ENCODE data around the gene SPATA32. TPM values are rescaled to one million over a fixed set of nuclear protein-coding genes. Genes with fewer than 3 reads are reported as not detected.
A peak's percentile ranks its signal among the peaks of the same experiment; 100 is the strongest.

SPATA32 gene
- total RNA-seq, 1 donor from 2014 or later = not detected

DNA sequence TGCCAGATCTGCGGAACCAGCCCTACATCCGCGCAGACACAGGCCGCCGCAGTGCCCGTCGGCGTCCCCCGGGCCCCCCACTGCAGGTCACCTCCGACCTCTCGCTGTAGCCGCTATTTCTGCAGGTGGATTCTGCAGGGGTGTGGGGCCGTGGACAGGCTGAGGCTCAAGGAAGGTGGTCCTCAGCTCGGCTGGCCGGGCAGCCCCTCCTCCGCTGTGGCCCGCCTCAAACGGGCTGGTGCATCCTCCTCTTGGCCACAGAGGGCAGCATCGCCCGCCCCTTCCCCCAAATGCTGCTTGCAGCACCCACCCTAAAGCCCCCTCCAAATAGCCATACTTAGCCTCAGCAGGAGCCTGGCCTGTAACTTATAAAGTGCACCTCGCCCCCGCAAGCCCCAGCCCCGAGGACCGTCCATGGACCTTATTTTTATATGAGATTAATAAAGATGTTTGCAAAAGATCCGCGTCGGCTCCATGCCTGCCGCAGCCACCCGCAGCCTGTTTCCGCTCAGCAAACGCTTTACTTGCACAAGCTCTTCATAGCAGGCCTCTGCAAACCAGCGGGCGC is 14.9 kb downstream of the SPATA32 start:
- DNase-seq (ENCODE audit: extremely low spot score in 2 of 2) = no peak
- TF ChIP-seq POLR2A (IDR thresholded peaks at IDR 0.05) = no peak
- peak in 1 of 3 experiments; percentile 6 for TF ChIP-seq CTCF (IDR thresholded peaks at IDR 0.05)
- Histone ChIP-seq H3K27ac (peak overlapping the region; percentile 63), H3K4me3 (peak overlapping the region; percentile 57 to 59), H3K4me1 (peaks cover 16% of the 10 kb centered on the region), H3K27me3 (no peaks in the 10 kb centered on the region), H3K36me3 (peaks cover 0 to 12% of the 10 kb centered on the region in 2 donors), H3K9me3 (no peaks in the 10 kb centered on the region)
- intact Hi-C loops (cut with DNase I) = no loop called here

DNA sequence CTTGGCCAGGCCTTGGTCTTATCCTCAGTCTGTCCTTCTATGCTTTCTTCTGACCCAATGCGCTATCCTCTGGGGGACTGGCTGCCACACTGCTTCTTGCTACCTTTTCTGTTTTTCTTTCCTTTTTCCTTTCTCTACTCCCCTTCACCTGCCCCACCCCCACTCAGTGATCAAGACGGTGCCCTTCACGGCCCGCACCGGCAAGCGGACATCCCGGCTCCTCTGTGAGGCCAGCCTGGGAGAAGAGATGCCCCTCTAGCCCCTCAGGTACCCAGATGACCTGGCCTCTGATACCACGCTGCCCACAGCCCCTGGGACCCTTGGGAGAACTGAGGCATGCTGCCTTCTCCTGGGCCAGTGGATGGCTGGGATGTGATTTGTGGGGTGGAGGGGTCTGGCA is 15.6 kb downstream of the SPATA32 start:
- Histone ChIP-seq H3K27ac (no peak overlapping the region), H3K9me3 (no peaks in the 10 kb centered on the region), H3K36me3 (peaks cover 0 to 12% of the 10 kb centered on the region in 2 donors), H3K4me3 (no peak overlapping the region), H3K4me1 (peaks cover 19% of the 10 kb centered on the region), H3K27me3 (no peaks in the 10 kb centered on the region)
- TF ChIP-seq POLR2A (IDR thresholded peaks at IDR 0.05) = no peak
- no peak for TF ChIP-seq CTCF (IDR thresholded peaks at IDR 0.05)
- TF ChIP-seq POLR2AphosphoS5 (IDR thresholded peaks at IDR 0.05; ENCODE audit: insufficient read depth in 1 of 2, low read depth in 1 of 2) = no peak
- DNase-seq (ENCODE audit: extremely low spot score in 2 of 2) = no peak
- intact Hi-C loops (cut with DNase I) = no loop called here

DNA sequence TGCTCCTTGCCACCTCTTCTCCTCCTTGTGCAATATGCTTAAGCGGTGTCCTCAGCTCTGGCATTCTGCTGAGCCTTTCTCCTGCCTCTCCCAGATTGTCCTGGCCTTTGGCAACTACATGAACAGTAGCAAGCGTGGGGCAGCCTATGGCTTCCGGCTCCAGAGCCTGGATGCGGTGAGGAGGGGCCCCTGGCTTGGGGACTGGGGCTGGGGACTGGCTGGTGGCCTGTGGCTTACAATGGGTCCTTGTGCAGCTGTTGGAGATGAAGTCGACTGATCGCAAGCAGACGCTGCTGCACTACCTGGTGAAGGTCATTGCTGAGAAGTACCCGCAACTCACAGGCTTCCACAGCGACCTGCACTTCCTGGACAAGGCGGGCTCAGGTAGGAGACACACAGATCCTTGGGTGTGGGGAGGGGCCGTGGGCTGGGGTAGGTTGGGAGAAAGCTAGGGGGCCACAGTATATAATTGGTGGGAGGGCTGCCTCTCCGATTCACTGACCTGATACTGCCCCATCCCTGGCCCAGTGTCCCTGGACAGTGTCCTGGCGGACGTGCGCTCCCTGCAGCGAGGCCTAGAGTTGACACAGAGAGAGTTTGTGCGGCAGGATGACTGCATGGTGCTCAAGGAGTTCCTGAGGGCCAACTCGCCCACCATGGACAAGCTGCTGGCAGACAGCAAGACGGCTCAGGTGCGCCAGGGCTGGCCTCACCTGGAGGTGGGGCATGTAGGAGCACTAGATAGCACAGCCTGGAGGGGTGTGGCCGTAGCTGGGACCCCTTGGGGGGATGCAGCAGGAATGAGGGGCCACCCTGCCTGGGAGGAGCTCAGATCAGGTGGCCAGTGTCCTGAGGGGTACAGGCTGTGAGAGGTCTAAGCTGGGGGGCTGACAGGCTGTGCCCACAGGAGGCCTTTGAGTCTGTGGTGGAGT is 16.9 kb downstream of the SPATA32 start:
- Histone ChIP-seq H3K4me1 (peaks cover 31% of the 10 kb centered on the region), H3K27me3 (no peaks in the 10 kb centered on the region), H3K4me3 (no peak overlapping the region), H3K9me3 (no peaks in the 10 kb centered on the region), H3K27ac (no peak overlapping the region), H3K36me3 (peaks cover 0 to 12% of the 10 kb centered on the region in 2 donors)
- intact Hi-C loops (cut with DNase I) = no loop called here
- no peak for DNase-seq (ENCODE audit: extremely low spot score in 2 of 2)
- TF ChIP-seq POLR2A (IDR thresholded peaks at IDR 0.05) = no peak
- no peak for TF ChIP-seq CTCF (IDR thresholded peaks at IDR 0.05)
- TF ChIP-seq POLR2AphosphoS5 (IDR thresholded peaks at IDR 0.05; ENCODE audit: insufficient read depth in 1 of 2, low read depth in 1 of 2) = no peak

DNA sequence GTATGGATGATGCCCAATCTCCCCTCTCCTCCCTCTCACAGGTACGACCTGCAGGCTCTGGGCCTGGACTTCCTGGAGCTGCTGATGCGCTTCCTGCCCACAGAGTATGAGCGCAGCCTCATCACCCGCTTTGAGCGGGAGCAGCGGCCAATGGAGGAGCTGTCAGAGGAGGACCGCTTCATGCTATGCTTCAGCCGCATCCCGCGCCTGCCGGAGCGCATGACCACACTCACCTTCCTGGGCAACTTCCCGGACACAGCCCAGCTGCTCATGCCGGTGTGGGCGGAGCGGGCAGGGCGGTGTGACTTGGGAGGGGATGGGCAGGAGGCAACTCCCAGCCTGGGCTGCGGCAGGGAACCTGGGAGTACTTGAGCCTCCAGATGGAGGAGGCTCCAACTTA is 18.1 kb downstream of the SPATA32 start:
- Histone ChIP-seq H3K27ac (no peak overlapping the region), H3K4me1 (peaks cover 31% of the 10 kb centered on the region), H3K27me3 (no peaks in the 10 kb centered on the region), H3K4me3 (no peak overlapping the region), H3K9me3 (no peaks in the 10 kb centered on the region), H3K36me3 (peaks cover 0 to 12% of the 10 kb centered on the region in 2 donors)
- TF ChIP-seq CTCF (IDR thresholded peaks at IDR 0.05) = no peak
- TF ChIP-seq POLR2AphosphoS5 (IDR thresholded peaks at IDR 0.05; ENCODE audit: insufficient read depth in 1 of 2, low read depth in 1 of 2) = no peak
- no peak for TF ChIP-seq POLR2A (IDR thresholded peaks at IDR 0.05)
- DNase-seq (ENCODE audit: extremely low spot score in 2 of 2) = no peak
- intact Hi-C loops (cut with DNase I) = no loop called here

DNA sequence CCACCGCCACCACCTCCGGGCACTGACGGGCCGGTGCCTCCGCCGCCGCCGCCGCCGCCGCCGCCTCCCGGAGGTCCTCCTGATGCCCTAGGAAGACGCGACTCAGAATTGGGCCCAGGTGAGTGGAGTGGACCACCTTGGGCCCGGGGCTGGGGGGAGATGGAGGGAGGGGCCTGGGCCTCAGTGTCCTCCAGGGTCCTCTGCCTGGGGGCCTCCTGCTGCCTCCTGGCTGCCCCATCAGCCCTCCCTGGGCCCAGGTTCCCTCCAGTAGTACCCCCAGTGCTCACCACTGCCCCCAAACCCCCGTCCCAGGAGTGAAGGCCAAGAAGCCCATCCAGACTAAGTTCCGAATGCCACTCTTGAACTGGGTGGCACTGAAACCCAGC is 19.9 kb downstream of the SPATA32 start:
- intact Hi-C loops (cut with DNase I) = no loop called here
- peaks cover 21% of the 10 kb centered on the region for H3K4me1 ChIP-seq
- H3K9me3 ChIP-seq = no peaks in the 10 kb centered on the region
- DNase-seq (ENCODE audit: extremely low spot score in 2 of 2) = no peak
- peak overlapping the region; percentile 20 to 33 for H3K4me3 ChIP-seq
- TF ChIP-seq POLR2AphosphoS5 (IDR thresholded peaks at IDR 0.05; ENCODE audit: insufficient read depth in 1 of 2, low read depth in 1 of 2) (no peak), POLR2A (IDR thresholded peaks at IDR 0.05) (no peak), CTCF (IDR thresholded peaks at IDR 0.05) (no peak)
- H3K27me3 ChIP-seq = no peaks in the 10 kb centered on the region
- H3K27ac ChIP-seq = no peak overlapping the region
- H3K36me3 ChIP-seq = peaks cover 0 to 17% of the 10 kb centered on the region in 2 donors
